Lung (tissue), 12 donors: ENCODE measurements around the gene GULP1. TPM values are rescaled to one million over a fixed set of nuclear protein-coding genes. Genes with fewer than 3 reads are reported as not detected.

Experiments
- ATAC-seq: fragments of 200-7000 bp; cut with Tn5 transposase; one replicate; pipeline ENCODE4 v1.9.1; 2020; ENCODE audit warnings: moderate number of reproducible peaks; ENCODE audit not compliant: insufficient read depth, low FRiP score
- DNase-seq, 3 donors: peaks; one replicate each; pipeline ENCODE4 v3.0.0-alpha.2; 2013 to 2017
- H3K27ac ChIP-seq, 2 donors: one replicate each; pipeline ENCODE4 v1.5.1; 2013; ENCODE audit warnings: mild to moderate bottlenecking in 2 of 2, moderate library complexity in 2 of 2, control low read depth in 1 of 2, inconsistent platforms in 1 of 2, low read depth in 1 of 2, low read length in 1 of 2
- H3K27me3 ChIP-seq, 3 donors: one replicate each; pipeline ENCODE4 v1.5.1; 2013; ENCODE audit warnings: low read length in 2 of 3; ENCODE audit not compliant: control insufficient read depth in 3 of 3, insufficient read depth in 3 of 3
- H3K36me3 ChIP-seq, 4 donors: one replicate each; pipeline ENCODE4 v1.5.1; 2013; ENCODE audit warnings: low read length in 4 of 4, mild to moderate bottlenecking in 1 of 4, moderate library complexity in 1 of 4; ENCODE audit not compliant: control insufficient read depth in 4 of 4, insufficient read depth in 4 of 4
- H3K4me1 ChIP-seq, 5 donors: one replicate each; pipeline ENCODE4 v1.5.1; 2013; ENCODE audit warnings: low read length in 5 of 5, mild to moderate bottlenecking in 2 of 5, moderate library complexity in 1 of 5; ENCODE audit not compliant: control insufficient read depth in 5 of 5, insufficient read depth in 5 of 5
- H3K4me3 ChIP-seq: one replicate; pipeline ENCODE4 v1.5.1; 2013; ENCODE audit warnings: mild to moderate bottlenecking, control low read depth, moderate library complexity
- H3K9ac ChIP-seq, 2 donors: one replicate each; pipeline ENCODE4 v1.5.1; 2013; ENCODE audit warnings: low read length in 2 of 2, control low read depth in 1 of 2; ENCODE audit not compliant: insufficient read depth in 1 of 2
- H3K9me3 ChIP-seq, 4 donors: one replicate each; pipeline ENCODE4 v1.5.1; 2013; ENCODE audit warnings: low read length in 3 of 4, mild to moderate bottlenecking in 1 of 4, moderate library complexity in 1 of 4; ENCODE audit not compliant: control insufficient read depth in 4 of 4, insufficient read depth in 3 of 4
- WGBS, 2 donors: extraction: QIAGEN DNeasy Blood & Tissue Kit; methylation state at CpG; one replicate each; pipeline ENCODE4 v1.1.7; 2013; 5-methylcytosine and 5-hydroxymethylcytosine counted together
- polyA plus RNA-seq, 2 donors: library from polyadenylated mRNA; stranded (reverse); fragments of 200-250 nt; gene quantifications; one replicate each; pipeline ENCODE4 v1.2.1, GENCODE V29; 2013
- total RNA-seq, 2 donors: library from RNA; depleted of rRNA in 1 of 2; stranded (reverse); fragments of >200 nt in 1 of 2; gene quantifications; one replicate each; pipeline ENCODE4 v1.2.1, GENCODE V29; 2014 to 2021
- TF ChIP-seq, protein P1 (sequence below): IDR thresholded peaks from 2 replicates; pipeline ENCODE4 v1.5.1; 2012; ENCODE audit warnings: mild to moderate bottlenecking; ENCODE audit errors: control extremely low read depth, extremely low read depth
- donor health status: control.
- donor health status: control.
- donor health status: Bipolar disorder and iron deficiency.
- donor health status: healthy.
- donor health status: DM: yes; HTN: yes; CAD: no.

The GULP1 gene
- total and polyA plus RNA-seq, 4 donors, result 9.1 to 86.7 (median 20.1) TPM

DNA sequence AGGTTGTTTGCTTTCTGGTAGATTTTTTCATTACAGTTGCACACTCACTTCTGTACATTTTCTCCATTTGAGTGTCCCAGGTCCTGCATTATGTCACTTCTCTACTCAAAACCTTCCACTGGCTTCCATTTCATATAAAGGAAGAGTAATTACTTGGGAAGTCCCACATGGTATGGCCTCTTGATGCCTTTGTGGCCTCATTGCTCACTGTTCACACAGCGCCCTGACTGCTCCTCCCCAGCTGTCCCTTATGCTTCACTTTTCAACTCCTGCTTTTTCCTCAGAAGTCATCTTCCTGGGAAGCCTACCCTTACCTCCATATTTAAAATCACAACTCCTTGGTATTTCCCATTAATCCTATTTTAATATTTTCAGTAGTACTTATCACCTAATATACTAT is 24.7 kb downstream of the GULP1 start:
- DNase-seq (no peak), ATAC-seq (no peak)
- H3K9me3 ChIP-seq, result peaks cover 0 to 3% (median 0%) of the 10 kb centered on the region in 4 donors
- H3K27ac ChIP-seq, result no peak overlapping the region
- H3K27me3 ChIP-seq, result no peaks in the 10 kb centered on the region
- H3K4me1 ChIP-seq, result no peaks in the 10 kb centered on the region
- TF ChIP-seq, protein P1, sequence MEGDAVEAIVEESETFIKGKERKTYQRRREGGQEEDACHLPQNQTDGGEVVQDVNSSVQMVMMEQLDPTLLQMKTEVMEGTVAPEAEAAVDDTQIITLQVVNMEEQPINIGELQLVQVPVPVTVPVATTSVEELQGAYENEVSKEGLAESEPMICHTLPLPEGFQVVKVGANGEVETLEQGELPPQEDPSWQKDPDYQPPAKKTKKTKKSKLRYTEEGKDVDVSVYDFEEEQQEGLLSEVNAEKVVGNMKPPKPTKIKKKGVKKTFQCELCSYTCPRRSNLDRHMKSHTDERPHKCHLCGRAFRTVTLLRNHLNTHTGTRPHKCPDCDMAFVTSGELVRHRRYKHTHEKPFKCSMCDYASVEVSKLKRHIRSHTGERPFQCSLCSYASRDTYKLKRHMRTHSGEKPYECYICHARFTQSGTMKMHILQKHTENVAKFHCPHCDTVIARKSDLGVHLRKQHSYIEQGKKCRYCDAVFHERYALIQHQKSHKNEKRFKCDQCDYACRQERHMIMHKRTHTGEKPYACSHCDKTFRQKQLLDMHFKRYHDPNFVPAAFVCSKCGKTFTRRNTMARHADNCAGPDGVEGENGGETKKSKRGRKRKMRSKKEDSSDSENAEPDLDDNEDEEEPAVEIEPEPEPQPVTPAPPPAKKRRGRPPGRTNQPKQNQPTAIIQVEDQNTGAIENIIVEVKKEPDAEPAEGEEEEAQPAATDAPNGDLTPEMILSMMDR, result no peak
- no peak overlapping the region for H3K4me3 ChIP-seq
- 95 to 96% methylated on average over 1 of the region's 1 CpG for WGBS, 2 donors
- peaks cover 0 to 4% (median 2%) of the 10 kb centered on the region in 4 donors for H3K36me3 ChIP-seq
- H3K9ac ChIP-seq, result no peak overlapping the region

DNA sequence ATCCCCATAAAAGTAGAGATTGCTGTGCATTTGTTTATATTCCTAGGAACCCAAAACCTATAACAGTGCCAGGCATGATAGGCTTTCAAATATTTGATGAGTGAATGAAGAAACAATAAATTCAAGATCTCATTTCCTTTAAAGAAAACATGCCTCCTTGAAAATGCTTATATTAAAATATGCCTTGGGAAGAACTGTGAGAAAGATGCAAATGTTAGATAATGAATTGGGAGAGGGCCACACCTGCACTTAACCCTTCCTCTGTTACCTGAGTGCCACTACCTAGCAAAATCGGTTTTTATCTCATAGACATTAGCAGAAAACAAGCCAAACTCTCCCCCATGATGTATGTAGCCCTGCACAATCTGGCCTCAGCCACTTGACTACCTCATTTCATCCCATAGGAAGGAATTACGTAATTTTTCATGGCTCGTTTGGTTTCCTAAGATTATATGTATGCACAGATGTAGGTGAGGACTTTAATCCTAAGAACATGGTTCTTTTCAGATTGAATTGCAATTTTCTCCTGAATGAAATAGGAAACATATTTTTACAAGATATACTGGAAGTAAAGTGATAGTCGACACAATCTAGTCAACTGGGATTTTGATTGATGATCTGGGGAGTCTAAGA is 25.2 kb downstream of the GULP1 start:
- no peak overlapping the region for H3K4me3 ChIP-seq
- WGBS, 2 donors, result 89% methylated on average over 4 of the region's 4 CpGs
- ATAC-seq, result no peak
- DNase-seq, result no peak
- no peak overlapping the region for H3K9ac ChIP-seq
- no peak overlapping the region for H3K27ac ChIP-seq
- H3K9me3 ChIP-seq, result peaks cover 0 to 3% (median 0%) of the 10 kb centered on the region in 4 donors
- H3K4me1 ChIP-seq, result no peaks in the 10 kb centered on the region
- H3K36me3 ChIP-seq, result peaks cover 0 to 4% (median 2%) of the 10 kb centered on the region in 4 donors
- TF ChIP-seq, protein P1, result no peak
- H3K27me3 ChIP-seq, result no peaks in the 10 kb centered on the region

DNA sequence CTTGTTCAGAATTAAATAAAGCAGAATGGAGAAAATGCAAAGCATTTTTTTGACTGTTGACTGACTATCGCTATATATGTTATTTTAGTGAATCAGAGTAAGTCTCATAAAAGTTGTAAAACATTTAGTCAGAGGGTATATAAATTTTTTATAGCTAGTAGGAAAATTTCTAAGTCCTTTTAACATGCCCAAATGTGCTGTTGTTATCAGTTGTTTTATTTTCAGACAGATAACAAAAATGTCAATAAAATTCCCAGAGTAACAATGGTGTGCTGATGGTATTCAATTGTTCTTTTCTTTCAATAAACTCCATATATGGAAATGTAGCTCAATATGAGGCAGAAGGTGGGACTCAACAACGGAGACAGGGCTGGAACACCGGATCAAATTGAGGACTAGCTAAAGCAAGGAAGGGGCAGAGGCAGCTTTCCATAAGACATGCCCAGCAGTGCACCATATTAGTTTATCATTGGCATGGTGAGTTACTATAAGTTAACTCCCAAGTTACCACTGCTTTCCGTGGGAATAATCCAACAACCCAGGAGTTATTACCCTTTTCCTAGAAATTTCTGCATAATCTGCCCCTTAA is 26.6 kb downstream of the GULP1 start:
- DNase-seq (no peak), ATAC-seq (no peak)
- Histone ChIP-seq H3K27me3 (no peaks in the 10 kb centered on the region), H3K36me3 (peaks cover 0 to 4% (median 2%) of the 10 kb centered on the region in 4 donors), H3K4me1 (no peaks in the 10 kb centered on the region), H3K9ac (no peak overlapping the region), H3K27ac (no peak overlapping the region), H3K4me3 (no peak overlapping the region), H3K9me3 (peaks cover 0 to 3% (median 0%) of the 10 kb centered on the region in 4 donors)
- WGBS, 2 donors, result 91% methylated on average over 4 of the region's 4 CpGs
- TF ChIP-seq, protein P1, result no peak
